GM21619 (cell line): ENCODE results near the gene NCAM2.
"Not testable (repeated sequence)": the region's sequence is repeated elsewhere in the genome, so short reads cannot be mapped to it uniquely, and the experiment has no call there.

Experiments
- ATAC-seq: cut with Tn5 transposase; IDR thresholded peaks from one replicate; pipeline ENCODE4 v1.9.1; 2021; ENCODE audit not compliant: unreplicated experiment

NCAM2 gene

DNA sequence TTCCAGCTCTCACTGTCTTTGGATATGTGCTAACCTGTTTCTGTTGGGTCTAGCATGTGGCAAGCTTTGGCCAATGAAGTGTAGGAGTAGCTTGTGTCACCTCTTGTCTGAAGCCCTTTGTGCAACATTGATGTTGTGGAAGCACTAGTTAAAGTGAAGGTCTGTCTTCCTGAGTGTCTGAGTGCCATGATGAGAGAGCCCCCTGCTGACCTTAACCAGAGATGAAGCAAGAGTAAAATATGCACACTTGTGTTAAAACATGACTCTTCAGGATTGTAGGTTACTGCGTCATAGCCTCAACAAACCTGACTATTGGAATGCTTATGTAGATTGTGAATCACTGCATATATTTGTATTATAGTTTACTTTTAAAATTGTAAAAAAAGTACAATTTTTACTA is 103.7 kb downstream of the NCAM2 start:
- no peak for ATAC-seq

DNA sequence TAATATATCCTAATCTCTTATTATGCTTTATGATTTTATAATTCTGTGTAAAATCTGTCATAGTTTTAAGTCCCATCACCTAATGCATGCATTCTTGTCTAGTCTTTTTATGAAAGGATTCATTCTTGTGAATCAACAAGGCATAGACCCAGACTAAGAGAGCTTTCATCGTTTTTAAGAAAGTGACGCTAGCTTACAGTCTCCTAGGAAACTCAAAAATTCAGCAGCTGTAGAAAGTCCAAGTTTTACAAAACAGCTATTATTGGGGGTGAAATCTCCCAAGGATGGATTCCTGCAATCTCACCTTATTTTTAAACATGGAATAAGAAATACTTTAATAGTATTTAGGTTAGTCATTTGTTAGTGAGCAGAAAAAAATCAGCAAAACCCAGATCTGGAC is 104.7 kb downstream of the NCAM2 start:
- ATAC-seq, result no peak

- ATAC-seq, result no peak
Observed at GRCh38 chr21:21103692-21104091, 105.5 kb downstream of the NCAM2 start.

DNA sequence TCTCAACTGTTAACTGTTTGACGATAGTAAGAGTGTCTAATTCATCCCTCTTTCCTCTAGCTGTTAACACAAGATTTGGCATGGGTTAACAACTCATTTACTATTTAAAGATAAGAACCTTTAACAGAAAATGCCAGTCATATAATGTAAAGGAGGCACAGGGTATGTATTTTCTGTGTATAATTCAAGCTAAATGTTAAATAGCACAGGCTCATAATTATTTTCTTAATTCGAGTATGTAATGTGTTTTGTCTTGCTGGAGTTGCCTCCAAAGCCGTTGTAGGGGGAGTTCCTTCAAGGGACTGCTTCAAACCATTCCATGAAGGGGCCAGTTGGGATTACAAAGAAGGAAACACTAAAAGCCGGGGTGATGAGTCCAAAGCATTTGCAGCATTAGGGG is 111.5 kb downstream of the NCAM2 start:
- ATAC-seq, result no peak

- ATAC-seq, result no peak
Observed at GRCh38 chr21:21111309-21111920, 113.2 kb downstream of the NCAM2 start.

GRCh38 chr21:21114461-21114860 is 116.3 kb downstream of the NCAM2 start:
- no peak for ATAC-seq

DNA sequence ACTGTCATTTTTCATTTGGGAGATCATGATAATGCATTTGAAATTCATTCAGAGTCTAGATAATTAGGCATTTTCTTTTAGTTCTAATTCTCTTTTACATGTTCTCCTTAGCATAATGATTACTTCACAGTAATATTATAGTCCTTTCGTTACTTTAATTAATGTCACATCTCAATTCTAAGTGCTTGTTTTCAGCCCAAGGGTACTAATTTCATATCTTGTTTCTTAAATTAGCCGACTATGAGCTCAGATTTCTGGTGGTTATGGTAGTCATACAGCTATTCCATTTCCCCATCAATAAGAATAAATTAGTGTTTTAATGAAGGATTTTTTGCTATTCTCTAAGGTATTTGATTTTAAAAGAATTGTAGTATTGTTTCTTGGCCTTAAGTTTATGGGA is 120.9 kb downstream of the NCAM2 start:
- ATAC-seq, result no peak

- ATAC-seq, result no peak
Observed at GRCh38 chr21:21122680-21123079, 124.5 kb downstream of the NCAM2 start.

DNA sequence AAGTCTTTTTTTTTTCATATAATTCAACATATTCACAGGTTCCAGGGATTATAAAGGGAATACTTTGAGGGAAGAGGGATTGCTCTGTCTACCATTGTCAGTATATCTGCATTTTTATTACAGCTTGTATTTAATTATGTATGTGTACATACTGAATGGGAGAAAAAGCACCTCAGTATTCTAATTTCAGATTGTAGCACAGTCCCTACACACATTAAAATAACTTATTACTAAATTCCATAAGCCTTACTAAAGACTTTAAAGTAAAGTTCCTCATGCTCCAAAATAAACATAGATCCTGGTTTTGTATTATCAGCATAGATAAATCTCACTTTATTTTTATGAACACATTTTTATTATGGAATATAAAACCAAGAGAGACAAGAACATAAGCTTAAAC is 134.2 kb downstream of the NCAM2 start:
- no peak for ATAC-seq

DNA sequence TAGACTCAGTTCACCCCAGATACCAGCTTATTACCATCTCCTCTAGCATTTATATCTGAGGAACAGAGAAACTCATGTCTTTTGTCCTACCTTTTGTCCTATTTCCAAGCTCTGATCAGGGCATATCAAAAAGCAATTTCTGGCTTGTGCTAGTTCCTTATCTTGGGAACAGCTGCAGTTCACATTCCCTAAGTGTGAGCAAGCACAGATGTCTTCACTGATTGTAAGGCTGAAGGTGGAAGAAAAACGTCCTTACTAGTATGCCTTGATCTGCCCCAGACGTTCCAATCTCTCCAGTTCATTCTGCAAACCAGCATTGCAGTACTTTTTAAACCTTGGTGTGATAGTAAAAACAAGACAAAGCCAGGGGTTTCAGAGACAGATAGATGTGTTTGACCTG is 139.8 kb downstream of the NCAM2 start:
- no peak for ATAC-seq

DNA sequence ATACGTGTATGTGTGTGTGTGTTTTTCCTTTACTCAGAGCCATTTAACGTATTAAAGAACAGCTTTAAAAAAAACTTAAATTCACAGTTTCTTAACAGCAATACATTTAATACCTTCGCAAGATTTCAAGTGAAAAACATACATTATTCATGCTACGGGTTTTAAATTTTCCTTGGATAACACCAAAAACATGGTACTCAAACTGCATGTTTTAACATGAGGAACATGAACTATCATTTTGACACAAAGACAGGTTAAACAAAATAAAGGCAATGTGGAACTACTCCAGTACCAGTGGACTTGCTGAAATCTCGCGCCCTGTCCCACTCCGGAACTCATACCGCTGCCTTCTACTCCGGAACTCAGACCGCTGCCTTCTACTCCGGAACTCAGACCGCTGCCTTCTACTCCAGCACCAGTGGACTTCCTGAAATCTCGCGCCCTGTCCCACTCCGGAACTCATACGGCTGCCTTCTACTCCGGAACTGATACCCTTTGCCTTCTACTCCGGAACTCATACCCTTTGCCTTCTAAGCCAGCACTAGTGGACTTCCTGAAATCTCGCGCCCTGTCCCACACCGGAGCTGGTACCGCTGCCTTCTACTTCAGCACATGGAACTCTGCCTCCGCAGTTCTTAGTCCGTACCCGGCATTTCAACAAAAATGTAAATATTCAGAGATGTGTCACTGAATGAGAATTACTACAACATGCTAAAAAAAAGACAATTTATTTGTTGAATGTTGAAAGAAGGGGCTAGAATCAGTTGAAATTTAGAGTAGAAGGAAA is 148.6 kb downstream of the NCAM2 start:
- no peak for ATAC-seq

DNA sequence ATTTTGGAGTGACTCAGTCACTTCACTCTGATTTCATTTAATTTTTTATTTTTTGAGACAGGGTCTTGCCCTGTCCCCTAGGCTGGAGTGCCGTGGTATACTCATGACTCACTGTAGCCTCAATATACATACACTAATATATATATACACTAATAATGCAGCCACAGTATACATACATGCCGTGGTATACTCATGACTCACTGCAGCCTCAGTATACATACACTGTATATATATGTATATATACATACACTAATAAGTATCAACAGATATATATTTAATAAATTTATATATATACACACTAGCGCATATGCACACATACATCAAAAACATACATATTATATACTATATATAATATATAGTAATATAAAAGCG is 149.2 kb downstream of the NCAM2 start:
- no peak for ATAC-seq

DNA sequence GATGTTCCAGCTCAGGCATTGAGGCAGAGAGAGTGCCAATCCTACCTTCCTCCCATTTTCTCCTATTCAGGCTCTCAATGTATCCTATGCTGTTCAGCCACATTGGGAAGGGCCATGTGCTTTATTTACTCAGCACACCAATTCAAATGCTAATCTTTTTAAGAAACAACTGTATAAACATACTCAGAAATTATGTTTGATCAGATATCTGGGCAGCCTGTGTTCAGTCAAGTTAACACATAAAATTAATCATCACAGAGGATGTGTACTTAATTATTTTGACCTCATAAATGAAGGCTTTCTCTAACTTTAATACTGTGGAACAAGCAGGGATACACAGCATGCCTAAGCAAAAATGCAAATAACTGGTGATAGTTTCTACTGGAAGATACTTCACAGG is 149.8 kb downstream of the NCAM2 start:
- no peak for ATAC-seq

GRCh38 chr21:21148514-21148913 is 150.3 kb downstream of the NCAM2 start:
- no peak for ATAC-seq

GRCh38 chr21:21149445-21149844 is 151.2 kb downstream of the NCAM2 start:
- not testable (repeated sequence) for ATAC-seq

DNA sequence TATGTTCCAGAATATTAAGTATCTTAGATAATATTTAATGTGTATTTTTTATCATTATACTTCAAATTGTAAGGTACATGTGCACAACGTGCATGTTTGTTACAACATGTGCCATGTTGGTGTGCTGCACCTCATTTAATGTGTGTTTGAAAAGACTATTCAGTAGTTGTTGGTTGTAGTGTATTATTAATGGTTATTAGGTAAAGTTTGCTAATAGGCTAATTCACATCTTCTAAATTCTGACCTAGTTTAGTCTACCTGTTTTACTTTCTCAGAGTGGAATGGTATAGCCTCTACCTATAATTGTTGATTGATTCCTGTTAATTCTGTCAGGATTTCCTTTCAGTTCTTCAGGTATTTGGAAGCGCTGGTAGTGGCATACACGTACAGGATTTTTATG is 153.0 kb downstream of the NCAM2 start:
- ATAC-seq, result no peak

DNA sequence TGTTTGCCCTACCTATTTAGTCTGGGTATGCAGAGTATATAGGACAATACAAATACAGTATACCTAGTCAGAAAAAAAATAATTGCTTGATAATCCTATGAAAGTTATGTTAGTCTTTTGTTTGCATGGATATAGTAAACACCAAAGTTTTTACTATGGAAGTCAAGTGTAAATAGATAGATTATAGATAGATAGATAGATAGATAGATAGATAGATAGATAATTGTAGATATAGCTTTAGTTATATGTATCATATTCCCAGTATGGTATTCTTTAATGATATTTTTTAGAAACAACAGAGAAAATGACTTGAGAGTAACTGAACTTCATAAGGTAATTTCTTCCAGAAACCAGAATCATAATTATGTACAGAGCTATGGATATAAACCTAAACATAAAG is 158.2 kb downstream of the NCAM2 start:
- no peak for ATAC-seq

GRCh38 chr21:21156957-21157356 is 158.7 kb downstream of the NCAM2 start:
- ATAC-seq, result no peak

DNA sequence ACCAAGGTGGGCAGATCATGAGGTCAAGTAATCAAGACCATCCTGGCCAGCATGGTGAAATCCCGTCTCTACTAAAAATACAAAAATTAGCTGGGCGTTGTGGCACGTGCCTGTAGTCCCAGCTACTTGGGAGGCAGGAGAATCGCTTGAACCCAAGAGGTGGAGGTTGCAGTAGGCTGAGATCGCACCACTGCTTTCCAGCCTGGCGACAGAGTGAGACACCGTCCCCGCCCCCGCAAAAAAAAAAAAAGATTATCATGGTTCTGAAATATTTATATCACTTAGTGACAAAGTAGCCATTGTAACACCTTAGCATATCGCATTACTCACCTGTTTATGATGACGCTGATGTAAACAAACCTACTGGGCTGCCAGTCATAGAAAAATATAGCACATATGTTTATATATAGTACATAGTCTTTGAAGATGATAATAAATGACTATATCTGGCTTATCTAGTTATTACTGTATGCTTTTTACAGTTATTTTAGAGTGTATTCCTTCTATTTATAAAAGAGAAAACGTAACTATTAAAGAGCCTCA is 160.2 kb downstream of the NCAM2 start:
- ATAC-seq, result no peak

- ATAC-seq, result no peak
Observed at GRCh38 chr21:21159253-21159899, 161.2 kb downstream of the NCAM2 start.

GRCh38 chr21:21162786-21163185 is 164.6 kb downstream of the NCAM2 start:
- ATAC-seq, result no peak

- peak; percentile 69 for ATAC-seq
Observed at GRCh38 chr21:21163904-21164303, 165.7 kb downstream of the NCAM2 start.
